DLD1 (cell line): ENCODE data around the gene EGF.

Experiments
- in situ Hi-C: cut with HindIII; loops from 2 replicates; pipeline ENCODE4 v1.10.0; 2017; ENCODE audit warnings: low sequenced_read_pairs

Gene EGF

GRCh38 chr4:109990261-109991257 lies 77.9 kb downstream of the EGF start:
- in situ Hi-C loops: no loop called here

GRCh38 chr4:109993116-109993515 lies 80.4 kb downstream of the EGF start:
- in situ Hi-C loops: no loop called here

GRCh38 chr4:109994415-109994827 lies 81.7 kb downstream of the EGF start:
- in situ Hi-C loops: no loop called here

- in situ Hi-C loops: no loop called here
Measured at GRCh38 chr4:109996526-109996925, 83.8 kb downstream of the EGF start.

- in situ Hi-C loops: no loop called here
Measured at GRCh38 chr4:109998867-109999584, 86.3 kb downstream of the EGF start.

GRCh38 chr4:109999585-109999912 lies 86.9 kb downstream of the EGF start:
- in situ Hi-C loops: no loop called here

GRCh38 chr4:110002326-110002725 lies 89.6 kb downstream of the EGF start:
- in situ Hi-C loops: no loop called here

GRCh38 chr4:110003401-110004187 lies 90.9 kb downstream of the EGF start:
- in situ Hi-C loops: no loop called here

GRCh38 chr4:110004556-110004955 lies 91.9 kb downstream of the EGF start:
- in situ Hi-C loops: no loop called here

GRCh38 chr4:110005461-110006056 lies 92.9 kb downstream of the EGF start:
- in situ Hi-C loops: no loop called here

GRCh38 chr4:110007217-110007616 lies 94.5 kb downstream of the EGF start:
- in situ Hi-C loops: no loop called here

GRCh38 chr4:110008540-110008939 lies 95.9 kb downstream of the EGF start:
- in situ Hi-C loops: no loop called here

- in situ Hi-C loops: no loop called here
Measured at GRCh38 chr4:110009550-110009949, 96.9 kb downstream of the EGF start.

- in situ Hi-C loops: no loop called here
Measured at GRCh38 chr4:110010797-110011196, 98.1 kb downstream of the EGF start.

GRCh38 chr4:110012917-110013316 lies 100.2 kb downstream of the EGF start:
- in situ Hi-C loops: no loop called here

GRCh38 chr4:110014233-110014632 lies 101.5 kb downstream of the EGF start:
- in situ Hi-C loops: no loop called here

GRCh38 chr4:110019153-110019552 lies 106.5 kb downstream of the EGF start:
- in situ Hi-C loops: no loop called here

GRCh38 chr4:110020139-110020538 lies 107.5 kb downstream of the EGF start:
- in situ Hi-C loops: no loop called here

- in situ Hi-C loops: no loop called here
Measured at GRCh38 chr4:110020646-110021443, 108.2 kb downstream of the EGF start.

- in situ Hi-C loops: no loop called here
Measured at GRCh38 chr4:110022457-110022856, 109.8 kb downstream of the EGF start.
